Stimulated activated CD4-positive, alpha-beta T cell treated with anti-CD3 and anti-CD28 coated beads, Interleukin-4, amount 100 ng/mL, for 48 hours (primary cell): ENCODE results near the gene TIRAP.

Experiments
- DNase-seq, 2 donors: peaks; one replicate each; pipeline ENCODE4 v3.0.0-alpha.2; 2020; ENCODE audit warnings: low read depth in 2 of 2

The TIRAP gene

DNA sequence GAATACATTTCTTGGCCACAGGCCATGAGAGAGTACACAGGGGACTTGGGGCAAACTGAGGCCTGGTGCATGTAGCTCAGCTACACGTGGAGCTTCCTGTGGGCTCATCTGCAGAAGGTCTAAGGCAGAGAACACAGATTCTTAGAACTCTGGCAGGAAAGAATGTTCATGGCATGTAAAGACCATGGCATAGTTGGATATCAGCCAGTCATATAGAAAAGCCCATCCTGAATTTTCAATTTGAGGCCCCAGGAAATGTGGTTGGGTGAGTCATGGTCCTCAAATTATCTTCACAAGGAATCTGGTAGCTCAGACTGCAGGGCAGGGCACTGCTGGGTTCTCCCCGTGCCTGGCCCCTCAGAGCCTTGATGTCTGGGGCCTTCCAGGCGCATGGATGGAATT lies 58.9 kb downstream of the TIRAP start:
- no peak for DNase-seq

DNA sequence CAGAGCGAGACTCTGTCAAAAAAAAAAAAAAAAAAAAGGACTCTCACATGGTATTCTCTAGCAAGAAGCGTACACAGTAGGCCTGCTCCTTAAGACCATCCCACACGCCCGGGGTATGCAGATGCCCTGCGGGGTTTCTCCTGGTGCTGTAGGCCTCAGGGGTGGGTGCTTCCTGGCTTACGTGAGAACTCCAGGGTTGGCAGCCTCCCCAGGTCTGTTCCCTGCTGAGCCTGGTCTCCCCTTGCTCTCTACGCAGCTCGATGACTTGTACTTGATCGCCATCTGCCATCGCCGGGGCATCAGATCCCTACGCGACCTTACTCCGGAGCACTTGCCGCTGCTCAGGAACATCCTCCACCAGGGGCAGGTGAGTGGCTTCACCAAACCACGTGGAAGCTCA lies 60.2 kb downstream of the TIRAP start:
- DNase-seq = no peak
